Dermis blood vessel endothelial cell (primary cell): Measurements from ENCODE around the gene NUP62. TPM values are rescaled to one million over a fixed set of nuclear protein-coding genes. Genes with fewer than 3 reads are reported as not detected.
A peak's percentile ranks its signal among the peaks of the same experiment; 100 is the strongest.

Experiments
- DNase-seq: peaks from one replicate; pipeline ENCODE4 v3.0.0; 2010
- total RNA-seq: library from RNA; depleted of rRNA; stranded (reverse); fragments of >200 nt; gene quantifications from 2 replicates; pipeline ENCODE4 v1.2.3, GENCODE V29; 2014

NUP62 gene
- total RNA-seq, 1 donor from 2014 or later = 28.4 TPM

DNA sequence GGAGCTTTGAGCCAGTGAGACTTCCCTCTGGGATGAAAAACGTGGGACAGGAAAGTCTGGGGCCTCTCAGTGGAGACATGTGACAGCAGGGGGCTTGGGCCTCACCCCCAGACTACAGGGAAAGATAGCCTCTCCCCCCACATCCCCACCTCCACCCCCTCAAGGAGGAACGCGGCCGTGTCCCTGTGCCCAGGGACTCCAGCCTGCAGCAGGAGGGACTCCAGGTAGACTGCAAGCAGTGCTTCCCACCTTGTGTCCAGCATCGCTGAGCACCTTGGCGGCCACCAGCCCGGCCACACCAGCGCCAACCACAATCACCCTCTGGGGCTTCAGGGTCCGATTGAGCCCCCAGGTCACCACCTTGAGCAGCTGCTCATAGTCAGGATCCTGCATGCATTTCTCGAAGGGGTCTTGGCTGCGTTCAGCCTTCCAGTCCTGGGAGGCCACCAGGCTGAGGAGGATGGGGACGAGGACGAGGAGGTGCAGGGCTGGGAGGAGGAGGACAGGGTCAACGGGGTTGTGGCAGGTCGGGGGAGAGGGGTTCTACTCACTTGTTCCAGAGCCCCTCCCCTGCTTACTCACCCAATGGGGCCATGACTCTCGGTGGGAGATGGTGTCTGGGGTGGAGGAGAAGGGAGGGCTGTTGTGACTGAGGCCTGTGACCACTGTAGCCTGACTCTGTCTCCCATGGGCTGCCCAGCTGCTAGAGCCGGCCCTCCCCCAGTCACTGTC lies 33.6 kb downstream of the NUP62 start:
- DNase-seq = no peak

DNA sequence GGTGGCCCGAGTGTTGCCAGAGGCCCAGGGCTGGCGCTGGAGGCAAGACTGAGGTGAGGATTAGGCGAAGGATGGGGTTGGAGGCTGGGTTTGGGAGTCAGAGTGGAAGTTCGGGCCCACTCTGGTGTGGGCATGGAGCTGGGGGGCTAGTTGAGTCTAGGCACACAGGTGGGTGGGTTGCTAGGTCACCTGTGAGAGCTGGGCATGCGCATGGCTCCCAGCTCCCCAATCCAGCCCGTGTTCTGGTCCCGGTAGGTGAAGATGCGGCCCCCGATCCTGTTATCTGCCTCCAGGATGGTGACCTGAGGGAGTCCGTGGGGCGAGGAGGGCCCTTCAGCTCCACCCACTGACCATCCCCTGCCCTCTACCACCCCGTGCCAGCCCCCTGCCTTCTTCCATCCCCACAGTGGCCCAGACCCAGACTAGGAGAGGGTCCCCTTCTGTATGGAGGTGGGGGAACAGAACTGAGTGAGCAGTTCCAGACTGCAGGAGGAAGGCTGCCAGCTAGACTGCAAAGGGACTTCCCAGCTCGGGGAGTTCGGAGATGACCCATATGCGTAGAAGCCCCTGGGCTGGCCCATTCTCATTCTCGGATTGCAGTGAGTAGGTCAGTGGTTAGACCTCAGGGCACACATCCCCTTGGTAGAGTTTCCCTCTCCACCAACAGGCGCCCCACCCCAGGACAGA lies 34.3 kb downstream of the NUP62 start:
- DNase-seq = no peak

DNA sequence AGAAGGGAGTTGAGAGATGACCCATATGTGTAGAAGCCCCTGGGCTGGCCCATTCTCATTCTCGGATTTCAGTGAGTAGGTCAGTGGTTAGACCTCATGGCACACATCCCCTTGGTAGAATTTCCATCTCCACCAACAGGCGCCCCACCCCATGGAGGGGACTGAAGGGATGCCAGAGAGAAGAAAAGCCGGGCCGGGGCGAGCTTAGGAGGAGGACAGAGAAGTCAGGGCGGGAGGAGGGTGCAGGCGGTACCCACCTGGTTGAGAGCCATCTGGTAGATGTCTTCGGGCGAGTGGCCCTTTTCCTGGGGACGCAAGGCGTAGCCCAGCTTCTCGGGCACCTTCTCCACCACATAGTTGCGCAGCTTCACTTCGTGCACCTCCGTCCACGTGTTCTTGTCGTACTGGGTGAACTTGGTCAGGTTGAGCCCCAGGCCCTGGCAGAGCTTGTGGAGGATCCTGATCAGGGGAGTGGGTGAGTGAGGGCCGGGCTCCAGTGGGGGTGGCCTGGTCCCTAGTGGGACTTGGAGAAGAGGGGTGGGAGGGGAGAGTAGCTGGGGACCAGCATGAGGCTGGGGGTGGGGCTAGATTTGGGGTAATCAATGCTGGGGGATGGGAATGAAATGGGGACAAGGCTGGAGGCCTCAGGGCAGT lies 35.2 kb downstream of the NUP62 start:
- no peak for DNase-seq

DNA sequence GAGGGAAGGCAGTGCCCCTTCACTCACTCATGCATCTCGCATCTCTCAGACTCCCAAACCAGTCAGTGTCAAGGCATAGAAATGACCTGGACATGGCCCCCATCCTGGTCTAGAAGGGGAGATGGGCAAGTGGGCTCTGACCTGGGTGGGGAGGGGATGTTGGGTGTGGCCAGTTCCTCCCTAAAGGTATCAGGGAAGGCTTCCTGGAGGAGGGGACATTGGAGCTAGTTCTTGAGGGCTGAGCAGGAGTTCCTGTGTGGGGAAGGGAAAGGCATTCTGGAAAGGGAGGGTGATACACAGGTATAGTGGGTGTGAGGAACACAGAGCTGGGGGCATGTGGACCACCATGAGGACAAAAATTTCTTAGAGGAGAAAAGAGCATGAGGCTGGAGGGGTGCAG lies 36.6 kb downstream of the NUP62 start:
- DNase-seq = no peak

DNA sequence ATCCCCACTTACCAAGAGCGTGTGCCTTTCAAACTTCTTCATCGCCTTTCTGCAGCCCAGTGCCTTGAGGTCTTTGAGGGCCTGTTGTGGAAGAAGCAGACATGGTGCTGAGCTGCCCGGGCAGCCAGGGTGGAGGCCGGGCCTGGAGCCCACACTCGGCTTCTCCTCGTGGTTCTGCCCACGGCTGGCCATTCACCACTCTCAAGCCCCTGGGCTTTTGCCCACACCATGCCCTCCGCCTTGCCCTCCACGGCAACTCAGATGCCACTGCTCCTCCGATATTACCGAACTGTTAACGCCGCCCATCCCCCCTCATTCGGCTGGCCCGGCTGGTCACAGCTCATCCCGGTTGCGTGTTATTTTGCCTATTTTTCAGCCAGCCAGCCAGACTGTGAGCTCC lies 37.9 kb downstream of the NUP62 start:
- no peak for DNase-seq

DNA sequence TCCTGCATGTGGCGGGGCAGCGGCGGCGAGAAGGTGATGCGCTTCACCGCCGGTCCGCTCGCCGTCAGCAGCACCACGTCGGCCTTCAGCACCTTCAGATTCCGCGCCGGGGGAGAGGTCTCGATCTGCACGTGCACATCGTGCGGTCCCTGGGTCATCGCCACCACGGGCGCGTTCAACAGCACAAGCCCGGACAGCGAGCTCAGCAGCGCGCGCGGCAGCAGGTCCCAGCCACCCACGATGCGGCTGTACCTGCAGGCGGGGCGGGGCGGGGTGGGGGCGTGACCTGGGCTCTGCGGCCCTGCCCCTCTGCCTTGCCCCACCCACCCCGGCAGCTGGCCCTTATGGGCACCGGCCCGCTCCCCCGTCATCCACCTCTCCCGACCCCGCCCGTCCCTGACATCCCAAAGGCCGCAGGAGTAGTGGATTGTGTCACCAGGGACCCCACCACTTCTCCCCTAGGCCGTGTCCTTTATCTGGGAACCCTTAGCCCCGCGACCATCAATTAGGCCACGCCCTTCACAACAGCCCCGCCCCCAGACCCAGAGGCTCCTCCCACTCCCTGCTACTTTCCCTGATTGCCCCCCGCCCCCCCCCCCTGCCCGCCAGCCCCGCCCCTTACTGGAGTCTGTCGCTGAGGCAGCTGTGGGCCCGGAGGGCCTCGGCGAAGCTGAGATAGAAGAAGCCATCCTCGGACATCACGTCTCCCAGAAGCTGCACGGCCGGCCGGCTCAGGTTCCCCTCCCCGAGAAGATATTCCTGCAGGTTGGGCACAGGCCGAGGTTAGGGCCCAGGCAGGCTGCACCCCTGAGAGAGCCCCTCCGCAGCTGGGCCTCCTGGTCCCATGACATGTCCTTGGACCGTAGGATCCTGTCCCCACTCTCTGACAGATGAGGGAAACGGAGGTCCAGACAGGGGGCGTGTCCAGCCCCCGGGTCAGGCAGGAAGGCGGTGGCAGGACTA lies 38.7 kb downstream of the NUP62 start:
- DNase-seq = no peak

DNA sequence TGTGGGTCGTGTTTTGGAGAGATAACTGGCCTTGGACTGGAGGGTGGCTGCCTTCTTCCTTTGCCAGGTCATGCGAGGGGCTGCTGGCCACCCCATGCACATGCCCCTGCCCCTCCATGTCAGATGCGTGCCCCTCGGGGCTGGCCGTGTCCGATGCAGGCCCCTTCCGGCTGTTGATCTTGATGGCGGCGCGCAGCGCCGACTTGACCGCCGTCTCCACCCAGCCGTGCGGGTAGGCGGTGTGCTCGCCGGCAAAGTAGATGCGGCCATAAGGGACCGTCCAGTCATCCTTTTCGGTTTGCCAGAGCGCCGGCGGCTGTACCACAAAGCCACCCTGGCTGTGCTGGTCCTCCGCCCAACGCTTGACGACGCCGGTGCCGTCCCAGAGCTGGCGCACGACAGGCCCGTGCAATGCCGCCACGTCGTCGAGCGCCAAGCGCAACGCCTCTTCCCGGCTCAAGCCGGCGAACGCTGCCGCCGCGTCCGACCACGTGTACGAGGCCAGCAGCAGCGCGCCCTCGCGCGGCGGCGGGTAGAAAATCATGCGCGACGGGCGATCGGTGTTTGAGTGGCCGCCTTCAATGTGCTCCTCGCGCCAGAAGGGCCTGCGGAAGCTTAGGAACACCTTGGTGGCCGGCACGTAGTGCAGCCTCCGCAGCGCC lies 39.5 kb downstream of the NUP62 start:
- peak; percentile 90 for DNase-seq

DNA sequence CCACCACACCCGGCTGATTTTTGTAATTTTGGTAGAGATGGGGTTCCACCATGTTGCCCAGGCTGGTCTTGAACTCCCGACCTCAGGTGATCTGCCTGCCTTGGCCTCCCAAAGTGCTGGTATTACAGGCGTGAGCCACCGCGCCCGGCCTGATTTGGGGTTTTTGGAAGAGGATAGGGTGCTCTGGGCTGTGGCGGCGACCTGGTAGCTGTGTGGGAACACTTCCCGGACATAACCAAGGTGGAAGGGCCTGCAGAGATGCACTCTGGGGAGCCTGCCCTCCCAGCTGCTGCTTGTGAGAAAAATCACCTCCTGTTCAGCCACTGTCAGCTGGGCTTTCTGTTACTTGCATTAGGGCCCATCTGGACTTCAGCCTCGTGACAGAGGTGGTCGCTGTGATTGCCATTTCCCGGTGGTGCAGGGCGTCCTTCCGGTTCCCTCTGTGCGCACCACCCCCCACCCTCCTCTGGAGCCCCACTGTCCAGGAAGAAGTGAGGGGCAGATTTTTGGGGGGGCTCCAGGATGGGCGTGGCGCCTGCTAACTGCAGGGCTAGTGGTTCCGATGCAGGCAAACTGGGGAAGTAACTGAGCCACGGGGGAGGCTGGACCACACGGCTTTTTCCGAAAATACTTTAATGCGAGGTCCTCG lies 40.1 kb downstream of the NUP62 start:
- no peak for DNase-seq

DNA sequence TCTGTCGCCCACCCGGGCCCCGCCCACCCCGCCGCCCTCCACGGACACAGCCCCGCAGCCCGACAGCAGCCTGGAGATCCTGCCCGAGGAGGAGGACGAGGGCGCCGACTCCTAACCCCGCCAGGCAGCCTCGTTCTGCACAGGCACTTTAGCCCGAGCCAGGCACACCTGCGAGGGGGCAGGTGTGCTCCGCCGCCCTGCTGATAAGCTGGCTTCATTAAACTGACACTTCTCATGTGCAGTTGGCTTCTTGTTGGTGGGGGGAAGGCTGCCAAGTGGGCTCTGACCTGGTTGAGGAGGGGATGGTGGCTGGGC lies 40.8 kb downstream of the NUP62 start:
- no peak for DNase-seq

DNA sequence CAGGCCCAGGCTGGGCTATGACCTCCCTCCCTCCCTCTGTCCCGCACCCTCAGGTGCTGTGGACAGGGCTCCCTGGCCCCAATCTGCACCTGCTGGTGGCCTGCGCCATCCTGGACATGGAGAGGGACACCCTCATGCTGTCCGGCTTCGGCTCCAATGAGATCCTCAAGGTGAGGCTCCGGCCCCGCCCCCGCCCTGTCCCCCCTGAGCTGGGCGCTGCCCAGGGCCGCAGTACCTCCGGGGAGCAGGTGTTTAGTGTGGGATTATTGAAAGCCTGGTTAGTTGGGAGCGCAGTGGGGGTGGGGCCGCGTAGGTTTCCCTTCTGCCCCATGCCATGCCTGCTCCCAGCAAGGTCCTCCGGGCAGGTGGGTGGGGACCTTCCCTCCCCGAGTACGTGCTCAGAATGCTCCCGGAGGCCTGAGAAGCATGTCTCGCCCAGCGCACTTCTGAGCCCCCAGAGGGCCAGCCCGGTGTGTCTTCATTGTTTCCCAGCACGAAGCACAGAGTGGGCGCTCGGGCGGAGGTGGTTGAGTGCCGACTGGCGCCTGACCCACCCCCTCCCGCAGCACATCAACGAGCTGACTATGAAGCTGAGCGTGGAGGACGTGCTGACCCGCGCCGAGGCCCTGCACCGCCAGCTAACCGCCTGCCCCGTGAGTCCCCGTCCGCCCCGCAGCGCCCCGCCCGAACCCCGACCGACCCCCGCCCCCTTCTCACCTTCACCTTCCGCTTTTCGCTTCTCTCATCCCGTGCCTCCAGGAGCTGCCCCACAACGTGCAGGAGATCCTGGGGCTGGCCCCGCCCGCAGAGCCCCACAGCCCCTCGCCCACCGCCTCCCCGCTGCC lies 41.4 kb downstream of the NUP62 start:
- no peak for DNase-seq

DNA sequence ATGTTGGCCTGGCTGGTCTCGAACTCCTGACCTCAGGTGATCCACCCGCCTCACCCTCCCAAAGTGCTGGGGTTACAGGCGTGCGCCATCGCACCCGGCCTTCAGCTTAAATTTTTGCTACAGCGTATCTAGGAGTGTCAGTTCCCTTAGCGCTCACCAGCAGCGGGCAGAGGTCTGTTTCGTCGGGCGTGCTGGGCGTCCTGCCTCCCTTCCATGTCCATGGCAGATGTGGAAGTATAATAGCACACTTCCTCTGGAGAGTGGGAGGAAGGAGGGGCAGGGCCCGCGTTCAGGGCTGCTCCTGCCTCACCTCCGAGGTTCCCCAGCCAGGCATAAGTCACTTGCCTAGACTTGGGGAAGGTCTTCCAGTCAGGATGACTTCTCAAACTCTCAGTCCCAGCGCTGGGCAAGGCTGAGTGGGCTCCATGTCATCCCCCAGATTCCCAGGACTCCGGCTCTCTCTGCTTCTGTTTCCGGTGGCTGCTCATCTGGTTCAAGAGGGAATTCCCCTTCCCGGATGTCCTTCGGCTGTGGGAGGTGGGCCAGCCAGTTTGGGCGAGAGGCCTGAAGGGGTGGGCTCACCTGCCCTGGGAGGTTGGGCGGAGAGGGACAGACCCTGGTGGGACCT lies 42.2 kb downstream of the NUP62 start:
- peak; percentile 25 for DNase-seq

DNA sequence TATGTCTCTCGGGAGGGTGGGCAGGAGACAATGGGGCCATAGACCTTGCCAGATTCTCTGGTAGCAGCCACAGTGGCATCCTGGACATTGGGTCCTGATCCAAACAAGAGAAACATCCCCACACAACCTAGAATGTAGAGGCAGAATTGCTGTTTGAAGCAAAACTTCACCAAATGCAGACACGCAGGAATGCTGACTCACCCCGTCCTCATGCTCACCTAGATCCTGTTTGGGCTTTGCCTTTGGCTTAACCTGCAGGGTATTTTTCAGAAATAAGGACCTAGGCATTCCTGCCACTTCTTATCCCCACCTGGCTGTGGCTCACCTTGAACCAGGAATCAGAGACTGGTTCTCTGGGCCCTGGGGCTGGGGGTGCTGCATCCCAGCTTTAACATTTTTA lies 44.5 kb downstream of the NUP62 start:
- no peak for DNase-seq

DNA sequence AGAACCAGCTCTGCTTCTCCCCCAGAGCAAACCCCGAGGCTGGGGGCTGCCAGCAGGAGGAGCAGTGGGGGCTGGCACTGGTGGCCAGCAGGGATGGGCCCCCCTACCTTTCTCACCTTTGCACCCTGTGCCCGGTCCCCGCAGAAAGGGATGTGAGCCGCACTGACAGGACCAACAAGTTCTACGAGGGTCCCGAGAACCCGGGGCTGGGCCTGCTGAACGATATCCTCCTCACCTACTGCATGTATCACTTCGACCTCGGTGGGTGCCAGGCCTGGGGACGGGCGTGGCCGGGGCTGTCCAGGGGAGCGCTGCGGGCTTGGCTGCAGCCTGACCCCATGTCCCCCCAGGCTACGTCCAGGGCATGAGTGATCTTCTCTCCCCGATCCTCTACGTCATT lies 45.2 kb downstream of the NUP62 start:
- DNase-seq = no peak

DNA sequence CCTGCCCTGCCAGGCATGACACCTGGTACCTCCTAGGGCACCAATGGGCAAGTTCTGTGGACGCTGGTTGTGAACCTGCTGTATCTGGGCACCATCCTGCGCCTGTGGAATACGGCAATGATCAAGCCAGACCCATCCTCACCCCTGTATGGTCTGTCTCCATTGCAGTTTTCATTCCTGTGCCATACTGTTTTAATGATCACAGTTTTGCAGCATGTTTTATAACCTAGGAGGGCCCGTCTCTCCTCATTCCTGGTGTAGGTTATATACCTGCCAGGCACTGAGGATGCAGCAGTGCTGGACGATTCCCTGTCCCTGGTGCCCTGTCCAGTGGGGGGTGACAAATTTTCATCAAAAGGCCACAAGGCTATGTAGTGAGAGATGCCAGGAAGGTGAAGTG lies 46.2 kb downstream of the NUP62 start:
- DNase-seq = no peak

DNA sequence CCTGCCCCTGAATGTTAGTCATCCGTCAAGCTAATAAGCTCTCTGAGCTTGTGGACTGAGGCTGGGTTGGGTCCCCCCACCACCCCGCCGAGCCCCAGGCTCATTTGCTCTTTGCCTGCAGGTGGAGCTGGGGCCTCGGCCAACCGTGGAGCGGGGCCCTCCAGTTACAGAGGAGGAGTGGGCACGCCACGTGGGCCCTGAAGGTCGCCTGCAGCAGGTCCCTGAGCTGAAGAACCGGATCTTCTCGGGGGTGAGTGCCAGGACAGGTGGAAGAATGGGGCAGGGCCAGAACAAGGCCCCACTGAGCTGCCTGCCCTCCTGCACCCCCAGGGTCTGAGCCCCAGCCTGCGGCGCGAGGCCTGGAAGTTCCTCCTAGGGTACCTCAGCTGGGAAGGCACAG lies 46.7 kb downstream of the NUP62 start:
- DNase-seq = no peak

DNA sequence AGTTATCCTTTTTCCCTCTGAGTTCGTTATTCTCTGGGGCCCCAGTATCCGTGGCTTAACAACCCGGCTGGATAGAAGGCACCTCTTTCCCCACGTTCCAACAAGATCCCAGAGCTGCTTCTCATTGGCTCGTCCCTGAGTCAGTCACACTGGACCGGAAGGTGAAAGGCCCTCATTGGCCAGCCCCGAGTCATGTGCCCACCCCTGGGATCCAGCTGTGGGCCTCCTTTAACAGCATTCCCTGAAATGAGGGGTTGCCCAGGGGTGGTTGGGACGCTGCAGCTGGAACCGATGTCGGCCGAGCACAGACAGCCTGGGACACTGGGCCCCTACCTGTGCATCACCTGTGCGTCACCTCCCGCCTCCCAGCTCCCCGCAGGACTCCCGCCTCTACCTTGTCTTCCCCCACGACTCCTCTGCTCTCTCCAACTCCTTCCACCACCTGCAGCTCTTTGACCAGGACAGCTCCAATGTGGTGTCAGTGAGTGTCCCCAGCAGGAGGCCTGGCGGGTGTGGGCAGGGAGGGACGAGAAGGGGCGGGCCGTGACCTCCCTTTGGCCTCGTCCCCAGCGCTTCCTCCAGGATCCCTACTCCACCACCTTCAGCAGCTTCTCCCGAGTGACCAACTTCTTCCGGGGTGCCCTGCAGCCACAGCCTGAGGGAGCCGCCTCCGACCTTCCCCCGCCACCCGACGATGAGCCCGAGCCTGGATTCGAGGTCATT lies 47.5 kb downstream of the NUP62 start:
- peak; percentile 31 for DNase-seq

DNA sequence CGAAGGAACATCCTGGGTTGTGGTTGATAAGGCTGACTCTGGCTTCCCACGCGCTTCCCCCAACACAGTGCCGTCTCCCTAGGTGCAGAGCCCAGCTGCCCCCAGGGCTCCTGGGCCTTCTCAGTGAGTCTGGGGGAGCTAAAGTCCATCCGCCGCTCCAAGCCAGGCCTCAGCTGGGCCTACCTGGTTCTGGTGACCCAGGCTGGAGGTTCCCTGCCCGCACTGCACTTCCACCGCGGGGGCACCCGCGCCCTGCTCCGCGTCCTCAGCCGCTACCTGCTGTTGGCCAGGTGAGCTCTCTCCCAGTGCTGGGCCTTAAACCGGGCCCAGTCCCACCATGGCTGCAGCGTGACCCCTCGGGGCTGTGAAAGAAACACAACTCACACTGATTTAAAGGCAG lies 48.1 kb downstream of the NUP62 start:
- DNase-seq = no peak

DNA sequence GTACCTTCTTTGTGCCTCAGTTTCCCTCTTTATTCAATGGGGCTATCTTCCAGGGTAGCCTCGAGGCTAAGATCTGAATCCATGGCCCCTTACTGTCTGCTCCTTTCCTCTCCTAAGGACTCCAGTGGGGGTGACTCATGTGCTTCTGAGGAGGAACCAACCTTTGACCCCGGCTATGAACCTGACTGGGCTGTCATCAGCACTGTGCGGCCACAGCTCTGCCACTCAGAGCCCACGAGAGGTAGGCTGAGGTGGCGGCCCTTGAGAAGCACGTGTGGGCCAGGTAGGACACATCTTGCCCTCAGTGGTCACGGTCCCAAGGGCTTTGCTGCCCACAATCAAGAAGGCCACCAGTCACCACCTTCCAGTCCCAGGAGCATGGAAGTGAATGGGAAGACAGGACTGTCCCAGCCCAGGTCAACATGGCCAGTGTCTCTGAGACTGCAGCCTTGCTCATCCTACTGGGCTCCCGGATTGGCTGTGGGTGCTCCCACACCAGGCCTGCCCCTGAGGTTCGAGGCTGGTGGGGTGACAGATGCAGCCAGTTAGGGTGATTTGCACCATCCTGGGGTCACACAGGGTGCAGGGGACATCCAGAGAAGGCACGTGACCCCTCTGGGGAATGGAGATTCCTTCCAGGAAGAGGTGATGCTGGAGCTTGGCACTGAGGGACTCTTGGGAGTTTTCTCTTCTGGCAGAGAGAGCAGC lies 49.0 kb downstream of the NUP62 start:
- no peak for DNase-seq
